Loucy (cell line): ENCODE data around the gene TMEM191C.
"Not testable (repeated sequence)": the region's sequence is repeated elsewhere in the genome, so short reads cannot be mapped to it uniquely, and the experiment has no call there.

ENCODE experiments used
- CTCF ChIP-seq: fragments of 200-600 bp; sonication (generic); conservative IDR thresholded peaks from 2 replicates; pipeline ENCODE4 v1.5.1; 2014; ENCODE audit warnings: mild to moderate bottlenecking, antibody characterized with exemption, low read length
- EZH2phosphoT487 ChIP-seq: fragments of 200-600 bp; IDR thresholded peaks from 2 replicates; pipeline ENCODE4 v1.6.1; 2018; ENCODE audit warnings: antibody characterized with exemption, mild to moderate bottlenecking, moderate library complexity, borderline replicate concordance

GRCh38 chr22:21440676-21441075, 26.5 kb upstream of the TMEM191C start:
- TF ChIP-seq CTCF, EZH2phosphoT487: not testable (repeated sequence)
